ENCODE data around the gene CMKLR1. TPM values are rescaled to one million over a fixed set of nuclear protein-coding genes. Genes with fewer than 3 reads are reported as not detected.

CMKLR1 gene
- total and polyA plus RNA-seq, 9 of the 15 experiments (the other 6 are each of a cell fraction or from before 2014, with no cell fraction given): 0.11 to 1.4 (median 0.20) TPM

DNA sequence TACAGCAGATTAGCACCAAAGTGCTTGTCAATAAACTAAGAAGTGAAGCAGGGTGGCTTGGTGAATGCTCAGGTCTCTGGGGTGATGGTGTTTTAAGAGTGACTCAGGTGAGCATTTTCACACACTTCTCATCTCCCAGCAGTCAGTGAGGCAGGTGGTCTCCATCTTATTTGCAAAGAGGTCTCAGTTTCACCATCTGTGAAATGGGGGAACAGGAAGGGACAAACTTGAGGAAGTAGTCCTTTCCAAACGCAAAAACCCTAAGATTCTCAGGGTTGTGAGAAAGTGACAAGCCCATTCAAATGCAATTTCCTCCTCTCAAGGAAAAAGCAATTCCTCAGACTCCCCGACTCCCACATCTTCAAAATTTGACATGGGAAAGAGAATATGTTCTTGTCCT lies 54.1 kb downstream of the CMKLR1 start:
- Histone ChIP-seq H3K4me1 (replicated peaks in 1 of 2; ENCODE audit: control insufficient read depth in 2 of 2, insufficient read depth in 2 of 2, low read length in 2 of 2) (no peaks in the 10 kb centered on the region), H3K4me3 (no peak overlapping the region), H3K79me2 (ENCODE audit: control insufficient read depth, insufficient read depth, low read length) (no peaks in the 10 kb centered on the region), H3K9ac (ENCODE audit: insufficient read depth in 1 of 2, low read depth in 2 of 2, low read length in 2 of 2) (no peak overlapping the region), H3K9me3 (replicated peaks; ENCODE audit: control insufficient read depth, insufficient read depth, low read depth, low read length) (no peaks in the 10 kb centered on the region), H3K27ac (ENCODE audit: extremely low read depth, low read depth, low read length) (no peak overlapping the region), H2AFZ (ENCODE audit: low read depth, low read length) (no peak overlapping the region), H3K27me3 (ENCODE audit: control insufficient read depth in 2 of 2, insufficient read depth in 2 of 2, low read length in 2 of 2) (peaks cover 0 to 36% of the 10 kb centered on the region in 2 experiments; a peak in 2 of 5 replicates), H3K4me2 (ENCODE audit: insufficient read depth, low read length) (no peak overlapping the region), H3K36me3 (ENCODE audit: control insufficient read depth, insufficient read depth, low read length) (no peaks in the 10 kb centered on the region), H4K20me1 (replicated peaks; ENCODE audit: control insufficient read depth, insufficient read depth, low read length) (peaks cover 3% of the 10 kb centered on the region; the same call in 1 of the 2 replicates), H3K9me1 (ENCODE audit: control insufficient read depth, insufficient read depth, low read length) (no peaks in the 10 kb centered on the region)
- in situ Hi-C loops (cut with MboI) (no loop called here), intact Hi-C loops (cut with micrococcal nuclease) (no loop called here)
- no TSS peak for BruUV-seq (replicated peaks)
- no peak for ATAC-seq
- CTCF ChIA-PET (ENCODE audit: low intra/inter-chr PET ratio): no interaction called here
- WGBS (ENCODE audit: insufficient coverage, low coverage, missing lambda C conversion rate): 0% methylated on average over 2 of the region's 2 CpGs
- FAIRE-seq: no peak
- no peak for DNase-seq (ENCODE audit: extremely low read depth in 1 of 4, low spot score in 3 of 4)
- TF ChIP-seq ETV1 (tag; conservative IDR thresholded peaks at IDR 0.05; ENCODE audit: low read depth) (peak; percentile 72), LEF1 (IDR thresholded peaks at IDR 0.05) (no peak), RBM25 (IDR thresholded peaks at IDR 0.05; ENCODE audit: low read depth, low read length, severe bottlenecking) (peak; percentile 57), ZNF184 (CRISPR knock-in tag; IDR thresholded peaks at IDR 0.05) (no peak)
- TF ChIP-seq, protein P1, sequence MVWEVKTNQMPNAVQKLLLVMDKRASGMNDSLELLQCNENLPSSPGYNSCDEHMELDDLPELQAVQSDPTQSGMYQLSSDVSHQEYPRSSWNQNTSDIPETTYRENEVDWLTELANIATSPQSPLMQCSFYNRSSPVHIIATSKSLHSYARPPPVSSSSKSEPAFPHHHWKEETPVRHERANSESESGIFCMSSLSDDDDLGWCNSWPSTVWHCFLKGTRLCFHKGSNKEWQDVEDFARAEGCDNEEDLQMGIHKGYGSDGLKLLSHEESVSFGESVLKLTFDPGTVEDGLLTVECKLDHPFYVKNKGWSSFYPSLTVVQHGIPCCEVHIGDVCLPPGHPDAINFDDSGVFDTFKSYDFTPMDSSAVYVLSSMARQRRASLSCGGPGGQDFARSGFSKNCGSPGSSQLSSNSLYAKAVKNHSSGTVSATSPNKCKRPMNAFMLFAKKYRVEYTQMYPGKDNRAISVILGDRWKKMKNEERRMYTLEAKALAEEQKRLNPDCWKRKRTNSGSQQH (CRISPR knock-in tag; IDR thresholded peaks at IDR 0.05): no peak
- TF ChIP-seq, protein P2, sequence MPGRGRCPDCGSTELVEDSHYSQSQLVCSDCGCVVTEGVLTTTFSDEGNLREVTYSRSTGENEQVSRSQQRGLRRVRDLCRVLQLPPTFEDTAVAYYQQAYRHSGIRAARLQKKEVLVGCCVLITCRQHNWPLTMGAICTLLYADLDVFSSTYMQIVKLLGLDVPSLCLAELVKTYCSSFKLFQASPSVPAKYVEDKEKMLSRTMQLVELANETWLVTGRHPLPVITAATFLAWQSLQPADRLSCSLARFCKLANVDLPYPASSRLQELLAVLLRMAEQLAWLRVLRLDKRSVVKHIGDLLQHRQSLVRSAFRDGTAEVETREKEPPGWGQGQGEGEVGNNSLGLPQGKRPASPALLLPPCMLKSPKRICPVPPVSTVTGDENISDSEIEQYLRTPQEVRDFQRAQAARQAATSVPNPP (IDR thresholded peaks at IDR 0.05; ENCODE audit: borderline replicate concordance, insufficient read depth, insufficient read length): no peak
- POLR2A ChIA-PET: no interaction called here

Data from K562 (cell line).